Stimulated activated CD4-positive, alpha-beta T cell treated with anti-CD3 and anti-CD28 coated beads, Interleukin-12 subunit alpha, Interleukin-12 subunit beta, amount 100 ng/mL, for 24 hours (primary cell): Measurements from ENCODE around the gene DSTYK.

Experiments used
- DNase-seq, 2 experiments: peaks; one replicate each; pipeline ENCODE4 v3.0.0-alpha.2; 2020; ENCODE audit warnings: low read depth in 2 of 2

DSTYK gene

DNA sequence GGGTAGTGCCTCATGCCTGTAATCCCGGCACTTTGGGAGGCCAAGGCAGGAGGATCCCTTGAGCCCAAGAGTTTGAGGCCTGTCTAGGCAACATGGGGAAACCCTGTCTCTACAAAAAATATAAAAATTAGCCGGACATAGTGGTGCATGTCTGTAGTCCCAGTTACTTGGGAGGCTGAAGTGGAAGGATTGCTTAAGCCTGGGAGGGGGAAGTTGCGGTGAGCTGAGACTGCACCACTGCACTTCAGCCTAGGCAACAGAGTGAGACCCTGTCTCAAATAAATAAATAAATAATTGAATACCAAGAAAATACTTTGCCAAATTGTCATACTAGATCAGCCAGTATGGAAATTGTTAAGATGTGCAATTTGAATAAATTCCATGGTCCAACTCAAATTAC, 83.9 kb downstream of the DSTYK start:
- DNase-seq = no peak

DNA sequence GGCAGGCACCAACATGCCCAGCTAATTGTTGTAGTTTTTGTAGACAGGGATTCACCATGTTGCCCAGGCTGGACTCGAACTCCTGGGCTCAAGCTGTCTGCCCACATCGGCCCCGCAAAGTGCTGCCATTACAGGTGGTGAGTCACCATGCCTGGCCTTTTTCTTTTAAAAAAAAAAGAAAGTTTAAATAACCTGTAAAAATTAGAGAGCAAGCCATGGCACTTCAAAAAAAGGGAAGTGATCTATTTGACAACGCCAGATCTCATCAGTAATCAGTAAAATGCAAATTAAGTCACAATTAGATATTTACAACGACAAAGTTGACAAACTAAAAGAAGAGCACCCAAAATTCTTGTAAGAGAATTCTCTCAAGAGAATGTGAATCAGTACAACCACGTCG, 86.8 kb downstream of the DSTYK start:
- no peak for DNase-seq

DNA sequence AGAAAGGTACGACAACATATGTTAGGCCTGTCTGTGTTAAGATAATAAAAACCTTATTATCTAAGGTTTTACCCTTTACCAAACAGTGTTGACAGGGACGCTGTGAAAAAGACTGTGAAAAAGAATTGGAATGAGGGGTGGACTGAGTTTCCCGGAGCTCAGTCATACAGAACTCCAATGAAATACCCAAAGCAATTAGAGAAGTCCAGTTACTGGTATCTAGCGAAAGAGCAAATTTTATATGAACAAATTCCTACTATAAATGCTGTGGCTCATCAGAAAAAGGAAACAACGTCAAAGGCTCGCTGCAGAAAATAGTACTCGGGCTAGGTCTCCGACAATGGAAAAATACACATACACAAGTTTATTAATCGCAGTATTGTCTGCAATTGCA, 89.0 kb downstream of the DSTYK start:
- no peak for DNase-seq

DNA sequence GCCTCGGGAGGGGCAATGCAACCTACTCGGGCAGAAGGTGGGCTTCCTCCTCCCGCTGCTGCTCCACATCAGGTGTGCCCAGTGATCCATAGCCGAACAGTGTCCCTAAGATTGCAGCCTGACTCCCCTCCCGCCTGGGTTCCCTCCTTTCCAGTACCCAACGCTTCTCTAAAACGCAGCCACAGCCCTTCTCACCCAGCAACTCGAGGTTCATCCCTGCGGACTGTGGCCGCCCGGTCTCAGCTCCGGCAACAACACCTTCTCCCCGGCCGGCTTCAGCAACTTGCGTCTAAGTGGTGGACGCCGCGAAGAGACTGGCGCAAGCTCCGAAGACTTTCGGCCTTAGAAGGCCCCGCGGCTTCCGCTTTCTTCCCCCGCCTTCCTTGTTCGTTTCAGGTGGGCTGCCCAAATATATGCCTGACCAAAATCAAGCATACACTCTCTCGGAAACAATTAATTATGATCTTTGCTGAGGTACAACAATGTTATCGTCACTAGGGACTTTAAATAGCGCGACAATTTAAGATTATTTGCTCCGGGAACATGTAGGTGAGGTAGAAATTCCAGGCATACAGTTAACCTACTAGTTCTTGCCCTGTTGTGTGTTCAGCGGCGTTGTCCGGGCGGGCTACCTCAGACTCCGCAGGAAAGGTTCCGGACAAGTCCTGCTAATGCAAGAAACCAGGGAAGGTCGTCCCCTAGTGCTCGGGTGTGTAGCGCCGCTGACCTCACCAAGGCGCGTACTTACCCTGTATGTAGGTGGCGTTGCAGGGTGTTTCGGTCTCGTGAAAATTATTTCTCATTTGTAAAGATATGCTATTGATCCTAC, 89.6 kb downstream of the DSTYK start, which contains the start of gene RBBP5:
RBBP5 (minus strand) TSS at position 319 of the 829 bp plus-strand sequence; CDS start at position 214, 105 bp downstream.
- peak; percentile 89 to 90 for DNase-seq

DNA sequence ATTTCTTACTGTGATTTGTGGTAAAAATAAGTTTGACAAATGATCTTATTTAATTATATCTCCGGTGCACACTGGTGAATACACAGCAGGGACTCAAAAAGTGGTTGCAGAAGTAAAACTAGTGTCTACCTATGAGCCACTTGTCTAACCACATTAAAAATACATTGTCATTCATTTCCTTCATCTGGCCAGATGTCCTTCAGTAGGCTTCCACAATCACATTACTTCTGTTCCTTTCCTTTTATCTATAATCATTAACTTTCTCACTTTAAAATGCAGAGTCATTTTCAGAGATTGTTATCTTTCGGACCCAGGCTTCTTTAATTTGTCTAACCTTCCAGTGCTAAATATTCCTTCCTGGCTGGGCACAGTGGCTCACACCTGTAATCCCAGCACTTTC, 92.8 kb downstream of the DSTYK start:
- DNase-seq = no peak

DNA sequence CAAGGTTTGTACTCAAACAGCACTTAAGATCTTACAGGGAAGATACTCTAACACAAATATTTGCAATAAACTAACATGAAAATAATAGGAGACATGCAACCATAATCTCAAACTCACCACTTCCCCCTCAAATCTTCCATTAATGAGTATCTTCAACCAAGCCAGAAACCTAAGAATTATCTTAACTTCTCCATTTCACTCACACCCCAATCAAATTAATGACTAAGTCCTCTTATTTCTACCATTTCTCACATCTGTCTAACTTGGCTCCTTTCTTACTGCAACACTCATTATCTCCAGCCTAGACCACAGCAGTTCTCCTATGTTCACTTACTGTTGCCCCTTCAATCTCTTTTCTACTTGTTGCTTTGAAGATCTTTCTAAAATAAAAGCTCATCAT, 100.1 kb downstream of the DSTYK start:
- DNase-seq = no peak

DNA sequence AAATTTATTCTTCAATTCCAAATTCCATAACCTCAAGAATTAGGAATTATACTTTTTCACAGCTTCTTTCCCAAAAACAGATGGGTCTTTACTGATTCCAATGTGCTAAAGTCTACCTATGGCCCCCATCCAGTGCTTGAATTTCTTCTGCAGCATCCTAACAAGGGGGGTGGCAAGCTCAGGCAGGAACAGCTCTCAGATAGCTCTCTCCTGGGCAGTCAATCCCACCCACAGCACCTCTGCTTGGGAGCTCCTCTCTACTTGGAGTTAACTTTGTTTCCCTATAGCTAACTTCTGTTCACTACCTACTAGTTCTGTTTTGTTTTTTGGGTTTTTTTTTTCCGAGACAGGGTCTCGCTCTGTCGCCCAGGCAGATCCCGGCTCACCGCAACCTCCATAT, 101.8 kb downstream of the DSTYK start:
- no peak for DNase-seq

DNA sequence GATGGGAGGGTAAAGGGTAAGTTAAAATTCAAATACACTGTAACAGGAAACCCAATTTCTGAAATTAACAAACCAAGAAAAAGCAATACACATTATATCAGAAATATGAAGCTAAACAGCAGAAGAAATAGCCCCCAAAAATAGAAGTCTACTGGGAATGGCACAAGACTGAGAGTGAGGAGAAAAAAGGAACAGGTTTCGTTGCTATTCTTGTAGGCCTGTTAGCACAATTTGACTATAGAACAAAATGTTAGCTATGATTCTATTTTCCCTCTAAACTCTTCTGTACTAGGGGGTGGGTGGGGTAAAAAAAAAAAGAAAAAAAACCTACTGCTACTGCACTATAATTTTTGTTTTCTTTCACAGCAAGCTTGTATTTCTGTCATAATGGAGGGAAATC, 102.2 kb downstream of the DSTYK start:
- no peak for DNase-seq

DNA sequence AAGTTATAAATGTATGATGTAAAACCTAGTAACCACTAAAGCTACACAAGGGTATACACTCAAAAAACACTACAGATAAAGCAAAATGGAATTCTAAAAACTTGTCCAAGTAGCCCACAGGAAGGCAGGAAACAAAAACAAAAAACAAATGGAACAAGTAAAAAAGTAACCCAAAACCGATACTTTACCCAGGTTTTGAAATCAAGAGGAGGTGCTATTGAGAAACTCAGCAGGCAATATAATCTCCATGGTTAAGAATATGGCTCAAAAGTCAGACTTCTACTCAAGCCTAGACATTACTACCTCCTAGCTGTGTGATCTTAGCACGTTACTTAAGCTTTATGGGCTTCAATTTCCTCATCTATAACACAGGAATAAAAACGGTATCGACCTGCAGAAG, 103.0 kb downstream of the DSTYK start:
- DNase-seq = no peak

DNA sequence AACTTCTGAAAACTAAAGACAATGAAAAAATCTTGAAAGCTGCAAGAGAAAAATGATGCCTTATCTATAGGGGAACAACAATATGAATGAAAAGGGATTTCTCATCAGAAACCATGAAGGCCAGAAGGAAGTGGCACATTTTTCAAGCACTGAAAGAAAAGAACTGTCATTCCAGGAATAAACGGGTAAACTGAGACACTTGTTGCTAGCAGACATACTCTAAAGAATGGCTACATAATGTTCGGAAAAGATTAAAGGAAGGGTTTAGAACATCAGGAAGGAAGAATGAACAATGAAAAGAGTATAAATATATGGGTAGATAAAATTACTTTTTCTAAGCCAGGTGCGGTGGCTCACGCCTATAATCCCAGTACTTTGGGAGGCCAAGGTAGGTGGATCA, 104.2 kb downstream of the DSTYK start:
- no peak for DNase-seq

DNA sequence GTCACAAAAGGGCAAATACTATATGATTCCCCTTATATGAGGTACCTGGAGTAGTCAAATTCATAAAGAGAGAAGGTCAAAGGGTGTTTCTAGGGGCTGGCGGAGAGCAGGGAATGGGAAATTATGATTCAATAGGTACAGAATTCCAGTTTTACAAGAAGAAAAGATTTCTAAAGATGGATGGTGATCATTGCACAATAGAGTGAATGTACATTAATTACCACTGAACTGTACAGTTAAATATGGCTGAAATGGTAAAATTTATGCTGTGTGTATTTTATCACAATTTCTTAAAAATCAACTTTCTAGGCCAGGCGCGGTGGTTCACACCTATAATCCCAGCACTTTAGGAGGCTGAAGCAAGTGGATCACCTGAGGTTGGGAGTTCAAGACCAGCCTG, 109.1 kb downstream of the DSTYK start:
- DNase-seq = no peak

DNA sequence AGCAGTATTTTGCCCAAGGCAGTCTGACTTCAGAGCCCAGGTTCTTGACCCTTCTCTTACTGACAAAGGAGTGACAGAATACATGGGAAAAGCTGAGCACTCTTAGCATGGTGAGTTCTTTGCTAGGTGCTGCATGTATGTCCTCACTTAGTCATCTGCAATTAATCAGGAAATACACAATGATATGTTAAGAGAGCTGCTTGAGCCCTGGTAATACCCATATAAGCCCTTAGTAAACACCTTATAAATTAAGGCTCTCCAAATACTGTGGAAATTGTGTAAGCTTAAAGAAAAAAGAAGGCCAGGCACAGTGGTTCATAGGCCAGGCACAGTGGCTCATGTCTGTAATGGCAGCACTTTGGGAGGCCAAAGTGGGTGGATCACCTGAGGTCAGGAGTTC, 113.3 kb downstream of the DSTYK start:
- DNase-seq = no peak

DNA sequence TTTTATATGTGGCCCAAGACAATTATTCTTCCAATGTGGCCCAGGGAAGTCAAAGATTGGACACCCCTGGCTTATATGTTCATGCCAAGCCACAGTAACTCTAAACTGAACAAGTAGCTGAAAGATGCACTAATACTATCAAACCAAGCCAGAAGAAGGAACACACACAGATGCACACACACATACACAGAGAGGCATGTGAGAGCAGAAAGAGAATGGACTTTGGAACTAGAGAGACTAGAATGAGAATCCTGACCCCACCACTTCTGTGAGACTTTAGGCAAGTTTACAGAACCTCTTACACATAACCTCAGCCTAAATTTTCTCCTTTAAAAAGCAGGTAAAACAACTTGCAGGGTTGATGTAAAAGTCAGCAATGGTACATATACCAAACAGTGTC, 116.1 kb downstream of the DSTYK start:
- no peak for DNase-seq
